ENCODE results near the gene CDV3.
A peak's percentile ranks its signal among the peaks of the same experiment; 100 is the strongest.
"Not testable (repeated sequence)": the region's sequence is repeated elsewhere in the genome, so short reads cannot be mapped to it uniquely, and the experiment has no call there.

CDV3 gene, protein sequence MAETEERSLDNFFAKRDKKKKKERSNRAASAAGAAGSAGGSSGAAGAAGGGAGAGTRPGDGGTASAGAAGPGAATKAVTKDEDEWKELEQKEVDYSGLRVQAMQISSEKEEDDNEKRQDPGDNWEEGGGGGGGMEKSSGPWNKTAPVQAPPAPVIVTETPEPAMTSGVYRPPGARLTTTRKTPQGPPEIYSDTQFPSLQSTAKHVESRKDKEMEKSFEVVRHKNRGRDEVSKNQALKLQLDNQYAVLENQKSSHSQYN

DNA sequence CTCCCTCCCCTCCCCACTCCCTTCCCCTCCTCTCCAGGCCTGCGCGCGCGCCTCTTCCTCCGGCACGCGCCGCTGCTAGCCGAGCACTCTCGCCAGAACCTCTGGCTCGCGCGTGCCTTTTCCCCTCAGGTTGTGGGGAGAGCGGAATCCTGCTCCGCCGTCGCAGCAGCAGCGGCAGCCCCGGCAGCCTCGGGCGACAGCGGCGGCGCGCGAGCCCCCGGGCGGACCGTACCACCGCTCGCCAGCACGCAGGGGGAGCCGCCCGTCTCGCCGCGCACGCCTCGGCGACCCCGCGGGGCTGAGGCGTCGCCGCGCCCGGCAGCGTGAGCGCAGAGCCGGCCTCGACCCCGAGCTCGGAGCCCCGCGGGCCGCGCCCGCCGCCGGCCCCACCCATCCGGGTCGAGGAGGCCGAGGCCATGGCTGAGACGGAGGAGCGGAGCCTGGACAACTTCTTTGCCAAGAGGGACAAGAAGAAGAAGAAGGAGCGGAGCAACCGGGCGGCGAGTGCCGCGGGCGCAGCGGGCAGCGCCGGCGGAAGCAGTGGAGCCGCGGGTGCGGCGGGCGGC lies at the start of gene CDV3:
TSS of gene CDV3 (plus strand) at position 58 of the 566 bp plus-strand sequence. CDS start at position 417, 359 bp downstream.
- peak; percentile 51 for DNase-seq (ENCODE audit: low read depth, low spot score)

DNA sequence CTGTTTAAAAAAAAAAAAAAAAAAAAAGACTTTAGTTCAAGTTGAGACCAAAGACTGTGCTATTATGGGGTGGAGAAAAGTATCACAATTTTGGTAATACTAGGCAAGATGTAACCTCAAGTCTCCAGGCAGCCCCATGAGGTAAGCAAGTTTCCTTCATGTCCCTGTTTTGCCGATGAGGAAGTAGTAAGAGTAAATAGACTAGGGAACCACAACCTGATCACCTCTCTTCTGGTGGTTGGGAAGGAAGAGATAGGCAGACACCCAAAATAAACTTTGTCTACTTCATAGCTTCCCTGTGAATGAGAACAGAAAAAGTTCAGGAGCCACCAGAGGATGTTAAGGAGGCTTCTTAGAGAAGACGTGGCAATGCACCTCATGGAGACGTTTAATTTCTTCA lies 49.7 kb upstream of the CDV3 start:
- DNase-seq (ENCODE audit: low read depth, low spot score) = not testable (repeated sequence)

DNA sequence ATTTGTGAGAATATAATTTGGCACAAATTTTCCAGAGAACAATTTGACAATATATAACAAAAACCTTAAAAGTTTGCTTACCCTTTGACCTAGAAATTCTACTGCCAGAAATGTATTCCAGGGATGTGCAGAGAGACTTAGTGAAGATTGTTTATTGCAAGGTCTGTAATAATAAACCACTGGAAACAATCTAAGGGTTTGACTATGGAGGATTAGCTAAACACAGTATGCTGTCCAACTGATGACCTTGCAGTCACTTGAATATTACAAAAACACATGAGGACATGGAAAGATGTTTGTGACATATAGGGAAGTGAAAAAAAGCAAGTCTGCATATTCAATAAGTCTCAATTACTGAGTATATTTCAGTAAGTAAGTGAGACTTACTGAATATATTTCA lies 48.1 kb upstream of the CDV3 start:
- DNase-seq (ENCODE audit: low read depth, low spot score) = no peak

DNA sequence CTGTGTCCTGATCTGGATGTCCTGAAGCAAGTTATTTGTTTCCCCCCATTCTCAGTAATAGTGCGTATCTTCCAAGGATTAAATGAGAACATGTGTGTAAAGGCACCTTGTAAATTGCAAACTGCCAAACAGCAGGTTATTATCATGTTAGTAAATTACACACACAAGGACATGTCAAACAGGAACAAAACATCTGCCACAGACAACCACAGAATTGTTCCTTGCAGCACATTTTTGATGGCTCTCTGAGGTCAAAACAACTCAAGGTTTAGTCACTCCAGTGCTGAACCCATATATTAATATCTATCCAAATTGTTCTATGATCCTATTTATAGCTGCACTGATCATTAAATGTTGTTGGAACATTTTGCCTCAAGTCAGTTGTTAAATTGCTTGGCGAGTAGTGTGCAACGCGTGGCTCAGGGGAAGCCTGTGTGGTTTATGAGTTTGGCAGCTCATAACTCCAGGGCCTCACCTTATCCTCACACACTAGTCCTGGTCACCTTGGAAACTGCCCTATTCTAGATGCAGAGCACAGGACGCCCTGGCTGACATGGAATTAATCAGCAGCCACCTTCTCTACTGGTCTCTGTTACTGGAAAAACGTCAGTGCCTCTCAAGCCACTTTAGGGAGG lies 46.3 kb upstream of the CDV3 start:
- DNase-seq (ENCODE audit: low read depth, low spot score) = no peak

DNA sequence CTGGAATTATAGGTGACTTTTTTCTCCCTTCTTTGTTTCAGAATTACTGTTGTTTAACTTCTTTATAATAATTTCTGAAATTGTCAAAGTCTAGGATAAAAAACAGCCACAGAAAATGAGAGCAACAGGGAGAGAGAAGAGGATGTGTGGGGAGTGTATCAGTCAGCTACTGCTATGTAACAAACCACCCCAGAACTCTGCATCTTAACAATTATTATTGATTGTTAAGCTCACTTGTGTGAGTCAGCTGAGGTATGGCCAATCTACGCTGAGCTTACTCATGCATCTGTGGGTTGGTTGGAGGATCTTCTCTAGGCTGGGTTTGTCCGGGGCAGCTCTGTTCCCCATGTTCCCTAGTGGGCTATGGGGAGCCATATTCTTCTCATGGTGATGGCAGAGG lies 43.7 kb upstream of the CDV3 start:
- no peak for DNase-seq (ENCODE audit: low read depth, low spot score)

DNA sequence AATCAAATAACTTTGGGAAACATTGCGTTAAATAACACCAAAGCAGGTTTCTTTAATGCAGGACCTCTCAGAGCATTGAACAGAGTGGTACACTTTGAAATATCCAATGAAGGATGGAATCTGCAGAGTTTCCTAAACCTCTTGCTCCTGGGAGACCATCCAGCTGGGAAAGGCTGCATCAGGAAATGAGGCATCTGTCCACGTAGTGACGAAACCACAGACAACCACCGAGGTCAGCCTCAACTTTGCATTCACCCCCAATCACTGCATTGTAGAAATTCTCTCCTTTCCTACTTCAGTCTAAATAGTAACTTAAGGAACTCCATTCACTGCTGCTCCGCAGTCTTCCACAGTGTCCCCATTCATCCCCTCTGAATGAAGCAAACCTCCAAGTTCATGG lies 41.5 kb upstream of the CDV3 start:
- DNase-seq (ENCODE audit: low read depth, low spot score) = no peak

DNA sequence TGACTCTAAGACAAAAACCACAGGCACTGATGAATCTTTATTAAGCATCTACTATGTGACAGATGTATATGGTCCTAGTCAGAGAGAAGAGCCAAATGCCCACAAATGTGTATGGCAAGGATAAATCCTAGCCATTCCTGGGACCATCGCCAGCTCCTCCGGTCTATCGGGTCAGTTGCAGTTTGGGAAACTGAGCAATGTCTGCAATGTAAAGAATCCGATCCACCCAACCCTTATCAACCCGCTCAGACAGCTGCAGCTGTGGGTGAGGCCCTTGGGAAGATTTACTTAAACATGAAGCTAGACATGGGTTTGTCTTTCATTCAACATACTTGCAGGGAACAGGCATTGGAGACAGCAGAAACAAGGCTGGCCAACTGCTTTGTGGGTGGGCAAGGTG lies 40.5 kb upstream of the CDV3 start:
- DNase-seq (ENCODE audit: low read depth, low spot score) = no peak

DNA sequence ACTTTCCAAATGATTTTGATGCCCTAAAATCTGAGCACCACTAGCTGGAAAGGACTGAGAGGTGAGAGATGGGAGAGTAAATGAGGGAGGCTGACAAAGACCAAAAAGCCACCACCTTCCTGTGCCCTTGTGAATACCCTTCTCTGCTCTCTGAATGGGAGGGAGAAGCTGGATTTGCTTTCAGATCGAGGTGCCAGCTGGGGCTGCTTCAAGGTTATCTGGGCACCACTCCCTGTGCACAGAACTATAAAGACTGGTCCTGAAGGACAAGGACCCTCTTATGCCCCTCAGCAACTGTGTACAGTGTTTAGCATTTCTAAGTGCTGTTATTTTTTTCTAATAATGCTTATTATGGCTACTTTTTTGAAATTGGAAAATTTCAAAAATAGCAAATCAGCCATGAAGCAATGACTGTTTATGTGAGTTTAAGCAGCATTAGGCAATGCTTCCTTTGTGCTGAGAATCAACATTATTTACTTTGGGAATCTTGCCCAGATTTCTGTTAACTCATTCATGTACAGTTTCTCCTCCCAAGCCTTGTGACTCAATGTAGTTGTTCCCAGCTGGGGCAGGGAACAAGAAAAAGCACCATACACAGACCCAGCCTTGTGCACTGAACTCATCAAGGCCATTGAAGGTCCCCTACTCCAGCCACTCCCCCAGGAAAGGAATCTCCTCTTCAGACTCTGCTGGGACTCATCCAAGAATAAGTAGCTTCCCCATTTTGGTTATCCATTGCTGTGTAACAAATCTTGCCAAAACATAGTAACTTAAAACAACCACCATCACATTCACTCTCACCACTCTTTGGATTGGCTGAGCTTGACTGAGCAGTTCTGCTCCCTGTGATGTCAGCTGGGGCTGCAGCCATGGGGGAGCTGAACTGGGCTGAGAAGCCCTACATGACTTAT lies 37.3 kb upstream of the CDV3 start:
- no peak for DNase-seq (ENCODE audit: low read depth, low spot score)

DNA sequence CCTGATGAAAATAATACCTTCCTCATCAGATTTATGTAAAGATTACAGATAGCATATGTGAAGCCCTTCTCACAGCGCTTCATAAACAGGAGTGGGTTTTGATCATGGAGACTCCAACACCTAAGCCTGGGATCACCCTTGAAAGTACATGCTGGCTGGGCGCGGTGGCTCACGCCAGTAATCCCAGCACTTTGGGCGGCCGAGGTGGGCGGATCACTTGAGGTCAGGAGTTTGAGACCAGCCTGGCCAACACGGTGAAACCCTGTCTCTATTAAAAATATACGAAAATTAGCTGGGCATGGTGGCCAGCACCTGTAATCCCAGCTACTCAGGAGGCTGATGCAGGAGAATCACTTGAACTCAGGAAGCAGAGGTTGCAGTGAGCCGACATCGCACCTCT lies 36.4 kb upstream of the CDV3 start:
- not testable (repeated sequence) for DNase-seq (ENCODE audit: low read depth, low spot score)

DNA sequence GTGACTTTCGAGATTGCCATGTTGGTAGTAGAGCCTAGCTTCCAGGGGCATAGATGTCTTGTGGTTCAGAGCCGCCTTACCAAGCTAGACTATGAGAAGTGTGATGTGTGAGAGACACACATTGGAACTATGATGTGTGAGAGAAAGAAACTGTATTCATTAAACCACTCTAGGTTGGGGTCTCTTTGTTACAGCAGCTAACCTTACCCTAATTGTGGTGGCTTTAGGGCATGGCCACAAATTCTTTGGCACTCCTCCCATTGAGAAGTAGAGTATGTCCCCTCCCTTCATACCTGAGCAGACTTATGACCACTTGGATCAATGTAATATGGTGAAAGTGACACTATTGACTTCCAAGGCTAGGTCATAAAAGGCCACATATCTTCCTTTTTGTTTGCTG lies 35.3 kb upstream of the CDV3 start:
- DNase-seq (ENCODE audit: low read depth, low spot score) = no peak

DNA sequence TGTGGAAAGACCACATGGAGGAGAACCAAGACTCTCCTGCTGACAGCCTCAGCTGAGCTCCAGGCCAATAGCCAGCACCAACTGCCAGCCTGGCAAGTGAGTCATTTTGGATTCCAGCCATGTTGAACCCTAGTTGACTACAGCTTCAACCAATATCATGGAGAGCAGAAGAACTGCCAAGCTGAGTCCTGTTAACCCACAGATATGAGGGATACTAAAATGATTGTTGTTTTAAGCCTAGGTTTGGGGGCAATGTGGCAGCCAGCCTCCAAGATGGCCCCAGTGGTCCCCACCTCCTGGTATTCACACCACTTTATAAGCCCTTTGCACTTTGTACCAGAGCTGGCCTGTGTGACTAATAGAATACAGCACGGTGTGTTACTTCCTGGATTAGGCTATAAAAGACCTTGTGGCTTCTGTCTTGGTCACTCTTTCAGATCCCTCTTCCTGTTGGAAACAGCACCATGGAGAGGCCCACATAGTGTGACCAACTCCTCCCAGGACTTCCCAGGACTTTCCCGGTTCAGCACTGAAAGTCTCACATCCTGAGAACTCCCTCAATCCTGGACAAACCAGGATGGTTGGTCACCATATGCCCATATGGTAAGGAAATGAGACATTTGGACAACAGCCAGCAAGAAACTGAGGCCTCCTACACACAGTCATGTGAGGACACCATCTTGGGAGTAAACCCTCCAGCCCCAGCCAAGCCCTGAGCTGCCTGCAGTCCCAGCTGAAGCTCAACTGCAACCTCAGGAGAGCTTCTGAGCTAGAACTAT lies 32.4 kb upstream of the CDV3 start:
- DNase-seq (ENCODE audit: low read depth, low spot score) = no peak

DNA sequence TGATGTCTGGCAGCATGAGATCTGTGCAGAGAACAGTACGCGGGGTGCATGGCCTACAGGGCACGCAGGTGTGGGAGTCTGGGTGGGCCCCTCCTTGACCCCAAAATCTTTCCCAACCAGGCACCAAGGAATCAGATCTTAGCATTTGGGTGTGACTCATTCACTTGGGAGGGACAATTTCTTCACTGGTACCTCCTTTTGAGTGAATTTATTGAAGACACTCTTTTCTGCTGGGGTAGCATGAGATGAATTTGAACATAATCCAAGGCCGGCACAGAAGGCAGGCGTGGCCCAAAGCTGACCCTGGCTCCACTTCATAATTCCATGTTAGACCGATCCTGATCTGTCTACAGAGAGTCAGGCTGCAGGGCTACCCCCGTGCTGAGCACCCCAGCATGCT lies 30.6 kb upstream of the CDV3 start:
- DNase-seq (ENCODE audit: low read depth, low spot score) = no peak

DNA sequence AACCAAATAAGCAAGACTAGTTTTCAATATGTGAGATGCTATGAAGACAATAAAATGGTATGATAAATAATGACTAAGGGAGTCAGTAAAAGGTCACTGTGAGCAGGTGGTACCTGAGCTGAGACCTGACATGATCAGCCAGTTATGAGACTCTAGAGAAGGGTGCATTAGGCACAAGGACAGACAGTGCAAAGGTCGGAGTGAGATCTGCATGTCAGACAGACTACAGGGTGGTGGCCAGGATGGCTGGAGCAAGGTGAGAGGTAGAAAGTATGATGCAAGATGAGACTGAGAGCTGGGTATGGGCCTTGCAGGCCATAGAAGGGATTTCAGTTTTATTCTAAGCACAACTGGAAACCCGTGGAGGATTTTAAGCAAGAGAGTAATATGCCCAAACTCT lies 28.5 kb upstream of the CDV3 start:
- not testable (repeated sequence) for DNase-seq (ENCODE audit: low read depth, low spot score)

DNA sequence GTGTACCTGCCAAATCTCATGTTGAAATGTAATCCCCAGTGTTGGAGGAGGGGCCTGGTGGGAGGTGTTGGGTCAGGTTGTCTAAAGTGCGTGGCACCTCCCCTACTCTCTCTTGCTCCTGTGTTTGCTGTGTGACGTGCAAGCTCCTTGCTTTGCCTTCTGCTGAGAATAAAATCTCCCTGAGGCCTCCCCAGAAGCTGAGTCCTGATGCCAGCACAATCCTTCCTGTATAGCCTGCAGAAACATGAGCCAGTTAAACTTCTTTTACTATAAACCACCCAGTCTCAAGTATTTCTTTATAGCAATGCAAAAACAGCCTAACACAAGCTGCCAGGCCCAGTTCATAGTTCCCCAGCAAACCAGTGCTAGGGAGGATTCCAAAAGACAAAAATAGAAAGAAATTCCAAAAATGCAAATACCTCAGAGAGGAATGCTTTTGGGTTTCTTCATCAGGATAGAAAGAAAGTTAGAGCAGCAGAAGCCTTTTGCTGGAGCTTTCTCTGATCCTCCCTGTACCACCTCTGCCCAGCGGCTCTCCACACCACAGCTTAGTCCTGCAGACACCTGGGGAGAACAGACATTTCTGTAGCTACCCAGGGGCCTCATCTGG lies 25.9 kb upstream of the CDV3 start:
- no peak for DNase-seq (ENCODE audit: low read depth, low spot score)

DNA sequence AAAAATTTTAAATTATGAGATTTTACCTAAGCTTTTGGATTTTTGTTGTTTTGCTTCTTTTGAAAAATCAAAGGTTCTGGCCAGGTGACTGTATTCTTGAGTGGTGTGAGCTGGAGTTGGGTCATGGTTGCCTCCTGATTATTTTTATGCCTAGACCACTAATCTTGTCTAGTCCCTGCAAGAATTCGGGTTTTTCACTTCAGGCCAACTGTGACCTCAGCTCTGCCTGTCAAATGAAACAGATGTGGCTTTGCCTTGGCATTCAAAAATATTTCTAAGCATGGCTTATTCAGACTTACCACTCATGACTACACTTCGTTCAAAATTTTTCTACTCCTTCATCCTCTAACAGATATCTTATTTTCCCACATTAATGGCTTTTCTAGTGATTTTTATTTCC lies 25.4 kb upstream of the CDV3 start:
- no peak for DNase-seq (ENCODE audit: low read depth, low spot score)

DNA sequence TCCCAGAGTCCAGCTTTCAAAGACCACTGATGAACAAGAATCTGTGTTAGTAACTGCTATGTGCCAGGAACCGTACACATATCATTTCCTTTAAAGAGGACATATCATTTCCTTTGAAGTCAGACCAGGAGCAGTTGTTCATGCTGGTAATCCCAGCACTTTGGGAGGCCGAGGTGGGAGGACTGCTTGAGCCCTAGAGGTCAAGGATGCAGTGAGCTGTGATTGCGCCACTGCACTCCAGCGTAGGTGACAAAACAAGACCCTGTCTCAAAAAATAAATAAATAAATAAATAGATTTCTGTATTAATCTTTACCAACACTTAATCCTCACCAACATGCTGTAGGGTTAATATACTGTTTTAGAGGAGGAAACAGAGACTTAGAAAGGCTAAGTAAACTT lies 23.9 kb upstream of the CDV3 start:
- no peak for DNase-seq (ENCODE audit: low read depth, low spot score)

DNA sequence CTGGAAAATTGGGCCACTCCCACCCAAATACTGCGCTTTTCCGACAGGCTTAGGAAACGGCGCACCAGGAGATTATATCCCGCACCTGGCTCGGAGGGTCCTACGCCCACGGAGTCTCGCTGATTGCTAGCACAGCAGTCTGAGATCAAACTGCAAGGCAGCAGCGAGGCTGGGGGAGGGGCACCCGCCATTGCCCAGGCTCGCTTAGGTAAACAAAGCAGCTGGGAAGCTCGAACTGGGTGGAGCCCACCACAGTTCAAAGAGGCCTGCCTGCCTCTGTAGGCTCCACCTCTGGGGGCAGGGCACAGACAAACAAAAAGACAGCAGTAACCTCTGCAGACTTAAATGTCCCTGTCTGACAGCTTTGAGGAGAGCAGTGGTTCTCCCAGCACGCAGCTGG lies 21.9 kb upstream of the CDV3 start:
- DNase-seq (ENCODE audit: low read depth, low spot score) = not testable (repeated sequence)

DNA sequence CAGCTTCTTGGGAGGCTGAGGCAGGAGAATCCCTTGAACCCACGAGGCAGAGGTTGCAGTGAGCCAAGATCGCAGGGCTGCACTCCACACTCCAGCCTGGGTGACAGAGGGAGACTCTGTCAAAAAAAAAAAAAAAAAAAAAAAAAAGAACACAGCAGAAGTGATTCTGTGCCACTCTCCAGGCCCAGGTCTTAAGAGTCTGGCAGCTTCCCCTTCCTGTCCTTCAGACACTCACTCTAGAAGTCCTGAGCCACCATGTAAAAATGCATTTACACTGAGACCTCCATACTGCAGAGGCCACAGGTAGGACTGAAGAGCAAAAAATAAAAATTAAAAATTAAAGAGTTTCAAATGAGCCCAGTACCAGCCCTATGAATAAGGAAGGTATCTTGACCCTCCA lies 11.8 kb upstream of the CDV3 start:
- DNase-seq (ENCODE audit: low read depth, low spot score) = no peak

DNA sequence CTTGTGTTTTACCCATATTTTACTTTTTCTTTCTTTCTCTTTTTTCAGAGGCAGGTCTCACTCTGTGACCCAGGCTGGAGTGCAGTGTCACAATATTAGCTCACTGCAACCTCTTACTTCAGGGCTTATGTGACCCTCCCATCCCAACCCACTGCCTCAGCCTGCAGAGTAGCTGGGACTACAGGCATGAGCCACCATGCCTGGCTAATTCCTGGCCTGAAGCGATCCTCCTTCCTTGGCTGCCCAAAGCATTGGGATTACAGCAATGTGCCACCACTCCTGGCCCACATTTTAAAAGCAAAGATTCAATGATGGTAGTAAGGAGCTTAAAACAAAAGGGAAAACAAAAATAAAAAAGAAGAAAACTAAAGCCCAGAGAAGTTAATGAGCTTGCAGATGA lies 11.1 kb upstream of the CDV3 start:
- no peak for DNase-seq (ENCODE audit: low read depth, low spot score)

DNA sequence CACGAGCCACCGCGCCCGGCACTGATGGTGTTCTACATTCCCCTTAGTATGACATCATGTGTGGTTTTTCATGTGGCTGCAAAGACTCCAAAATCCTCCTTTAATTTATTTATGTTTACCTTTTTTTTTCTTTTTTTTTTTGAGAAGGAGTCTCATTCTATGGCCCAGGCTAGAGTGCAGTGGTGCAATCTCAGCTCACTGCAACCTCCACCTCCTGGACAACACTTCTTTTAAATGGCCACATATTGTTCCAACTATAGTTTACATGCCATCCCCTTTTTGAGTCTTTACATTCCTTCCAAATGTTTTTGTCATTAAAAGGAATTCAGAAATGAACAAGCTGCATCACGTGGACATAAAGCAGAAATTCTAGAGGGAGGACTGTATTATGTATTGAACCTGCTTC lies 10.3 kb upstream of the CDV3 start:
- DNase-seq (ENCODE audit: low read depth, low spot score) = no peak

DNA sequence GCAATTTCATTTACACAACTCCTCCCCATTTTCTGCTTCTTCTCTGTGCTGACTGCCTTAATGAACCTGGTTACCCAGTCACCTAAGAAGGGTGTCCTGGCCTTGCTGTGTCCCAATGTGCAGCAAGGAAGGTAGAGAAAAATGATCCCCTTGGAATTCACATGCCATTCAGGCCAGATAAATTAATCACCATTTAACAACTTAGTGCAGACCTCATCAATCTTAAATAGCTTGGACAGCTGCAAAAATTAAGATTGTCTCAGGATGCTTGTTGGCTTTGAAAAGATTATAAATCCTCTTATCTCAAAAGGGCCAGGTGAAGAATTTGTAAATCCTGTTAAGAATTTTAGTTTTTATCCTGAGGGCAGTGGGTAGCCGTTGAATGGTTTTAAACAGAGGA lies 9.7 kb upstream of the CDV3 start:
- DNase-seq (ENCODE audit: low read depth, low spot score) = no peak

Data from activated naive CD8-positive, alpha-beta T cell treated with anti-CD3 and anti-CD28 coated beads, Interleukin-2, amount 50 U/mL, for 16 hours (primary cell).